Thoracic aorta (tissue), 2 donors: ENCODE results near the gene TUT1. TPM values are rescaled to one million over a fixed set of nuclear protein-coding genes. Genes with fewer than 3 reads are reported as not detected.

Source experiments
- ATAC-seq: fragments of 150-250 bp; one replicate; pipeline ENCODE4 v1.8.0; 2017; ENCODE audit warnings: low read depth; ENCODE audit not compliant: insufficient number of reproducible peaks, low FRiP score
- DNase-seq: peaks from one replicate; pipeline ENCODE4 v3.0.0-alpha.2; 2020; ENCODE audit warnings: low spot score
- H3K27ac ChIP-seq, 2 donors: fragments of 200-600 bp; sonication (generic); 1 replicate in 1 of 2; 2 replicates in 1 of 2; pipeline ENCODE4 v1.5.1; 2016; ENCODE audit warnings: mild to moderate bottlenecking in 2 of 2, moderate library complexity in 2 of 2
- H3K27me3 ChIP-seq: fragments of 200-600 bp; sonication (generic); replicated peaks from 2 replicates; pipeline ENCODE4 v1.6.0; 2016; ENCODE audit warnings: mild to moderate bottlenecking; ENCODE audit not compliant: insufficient read depth
- H3K36me3 ChIP-seq: fragments of 200-600 bp; sonication (generic); one replicate; pipeline ENCODE4 v1.5.1; 2016
- H3K4me1 ChIP-seq, 2 donors: fragments of 200-600 bp; sonication (generic); 1 replicate in 1 of 2; 2 replicates in 1 of 2; pipeline versions ENCODE4 v1.5.1 to v1.6.0; 2016; ENCODE audit warnings: low read depth in 2 of 2, mild to moderate bottlenecking in 1 of 2; ENCODE audit not compliant: control insufficient read depth in 1 of 2
- H3K4me3 ChIP-seq: fragments of 200-600 bp; sonication (generic); 2 replicates; pipeline ENCODE4 v1.5.1; 2016; ENCODE audit warnings: mild to moderate bottlenecking
- H3K9me3 ChIP-seq: fragments of 200-600 bp; sonication (generic); 2 replicates; pipeline ENCODE4 v1.5.1; 2016
- CTCF ChIP-seq: fragments of 200-600 bp; sonication (generic); IDR thresholded peaks from one replicate; pipeline ENCODE4 v1.5.1; 2019; ENCODE audit warnings: antibody characterized with exemption
- total RNA-seq, 2 donors: library from RNA; depleted of rRNA; stranded (reverse); fragments of >200 nt; gene quantifications; one replicate each; pipeline versions ENCODE4 v1.1.0 to v1.2.3, GENCODE V29; 2016

The TUT1 gene
- total RNA-seq, 2 donors from 2014 or later, result 9.5 to 12.5 TPM

- Histone ChIP-seq H3K9me3 (no peaks in the 10 kb centered on the region), H3K36me3 (peaks cover 28% of the 10 kb centered on the region), H3K4me1 (peaks cover 10 to 27% of the 10 kb centered on the region in 2 donors), H3K27ac (peak overlapping the region in 1 of 2 donors; percentile 3), H3K27me3 (no peaks in the 10 kb centered on the region), H3K4me3 (no peak overlapping the region)
- no peak for ATAC-seq
- no peak for DNase-seq
- no peak for TF ChIP-seq CTCF
Measured at GRCh38 chr11:62604460-62605120, 13.3 kb upstream of the TUT1 start.

- no peak for ATAC-seq
- no peak for TF ChIP-seq CTCF
- H3K9me3 ChIP-seq, result no peaks in the 10 kb centered on the region
- no peak for DNase-seq
- peaks cover 24% of the 10 kb centered on the region for H3K36me3 ChIP-seq
- peak overlapping the region; percentile 98 to 99 for H3K27ac ChIP-seq
- no peak overlapping the region for H3K4me3 ChIP-seq
- H3K4me1 ChIP-seq, result peaks cover 16 to 33% of the 10 kb centered on the region in 2 donors
- no peaks in the 10 kb centered on the region for H3K27me3 ChIP-seq
Measured at GRCh38 chr11:62603776-62604299, 12.5 kb upstream of the TUT1 start.

GRCh38 chr11:62603072-62603408 is 11.7 kb upstream of the TUT1 start:
- peaks cover 24% of the 10 kb centered on the region for H3K36me3 ChIP-seq
- no peak for DNase-seq

GRCh38 chr11:62602141-62603071 is 11.1 kb upstream of the TUT1 start:
- H3K4me3 ChIP-seq, result peak overlapping the region; percentile 98
- ATAC-seq (peak; percentile 40), DNase-seq (no peak)
- peaks cover 29% of the 10 kb centered on the region for H3K36me3 ChIP-seq
- TF ChIP-seq CTCF, result no peak
- H3K27me3 ChIP-seq, result no peaks in the 10 kb centered on the region
- no peaks in the 10 kb centered on the region for H3K9me3 ChIP-seq
- H3K27ac ChIP-seq, result peak overlapping the region; percentile 98 to 99
- H3K4me1 ChIP-seq, result peaks cover 20 to 40% of the 10 kb centered on the region in 2 donors

More at GRCh38 chr11:62603072-62603408, 11.7 kb upstream of the TUT1 start:
- peak overlapping the region; percentile 98 for H3K4me3 ChIP-seq
- ATAC-seq, result no peak
- no peak for TF ChIP-seq CTCF
- peaks cover 20 to 40% of the 10 kb centered on the region in 2 donors for H3K4me1 ChIP-seq
- H3K27me3 ChIP-seq, result no peaks in the 10 kb centered on the region
- no peaks in the 10 kb centered on the region for H3K9me3 ChIP-seq
- peak overlapping the region; percentile 98 to 99 for H3K27ac ChIP-seq
